Activated CD4-positive, alpha-beta T cell treated with anti-CD3 and anti-CD28 coated beads, Interleukin-2, amount 50 U/mL, for 4 hours (primary cell): ENCODE data around the gene CHRND.

Experiments
- DNase-seq, 2 experiments: peaks; one replicate each; pipeline ENCODE4 v3.0.0-alpha.2; 2020

The CHRND gene

DNA sequence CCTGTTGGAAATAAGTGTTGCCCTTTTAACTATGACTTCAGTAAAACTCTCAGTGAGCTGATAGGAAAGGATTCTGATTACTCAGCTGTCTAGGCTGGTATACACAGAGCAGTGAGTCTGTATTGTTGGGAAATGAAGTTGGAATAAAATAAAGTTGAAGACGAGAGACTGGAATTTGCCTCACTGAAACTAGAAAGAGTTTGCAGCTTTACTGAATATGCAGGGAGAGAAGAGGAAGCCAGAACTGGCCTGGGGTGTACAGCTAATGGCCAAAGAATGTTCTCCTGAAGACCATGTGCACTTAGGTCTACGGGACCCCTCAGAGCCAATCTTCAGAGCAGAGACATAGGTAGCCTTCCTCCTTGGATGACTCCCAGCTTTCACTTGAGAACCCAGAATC is 51.0 kb downstream of the CHRND start:
- no peak for DNase-seq

DNA sequence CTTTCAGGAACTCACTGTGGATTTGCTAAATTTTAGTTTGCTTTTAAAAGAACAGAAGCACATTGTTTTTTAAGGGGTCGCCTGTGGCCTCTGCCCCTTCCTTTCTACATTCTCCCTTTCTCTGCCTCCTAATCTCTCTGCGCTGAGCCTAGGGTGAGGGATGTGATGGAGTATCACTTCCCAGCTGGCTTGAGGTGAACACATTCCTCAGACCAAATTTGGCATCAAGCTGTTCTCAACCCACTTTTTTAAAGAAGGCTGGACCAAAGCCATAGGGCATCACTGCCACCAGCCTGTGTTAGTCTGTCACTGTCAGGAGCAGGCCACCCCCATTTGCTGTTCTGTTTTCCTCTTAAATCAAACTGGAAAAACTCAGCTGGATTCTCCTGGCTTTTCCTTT is 51.9 kb downstream of the CHRND start:
- DNase-seq: no peak

DNA sequence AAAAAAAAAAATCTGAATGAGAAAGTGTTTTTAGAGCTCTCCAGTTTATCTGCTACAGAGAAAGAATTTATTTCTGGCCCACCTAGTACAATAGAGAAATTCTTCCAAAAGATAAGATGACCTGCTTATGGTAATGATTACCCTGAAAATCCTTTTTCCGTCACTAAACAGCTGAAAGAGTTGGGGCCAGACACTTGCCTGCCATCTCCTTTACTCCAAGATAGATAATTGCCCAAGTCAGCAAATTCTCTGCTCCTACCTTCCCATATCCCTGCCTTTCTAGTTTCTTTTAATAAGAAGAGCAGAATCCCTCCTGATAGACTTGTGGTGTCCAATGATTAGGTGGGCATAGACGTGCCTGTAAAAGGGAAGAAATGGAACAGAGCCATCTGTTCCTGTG is 52.7 kb downstream of the CHRND start:
- no peak for DNase-seq

DNA sequence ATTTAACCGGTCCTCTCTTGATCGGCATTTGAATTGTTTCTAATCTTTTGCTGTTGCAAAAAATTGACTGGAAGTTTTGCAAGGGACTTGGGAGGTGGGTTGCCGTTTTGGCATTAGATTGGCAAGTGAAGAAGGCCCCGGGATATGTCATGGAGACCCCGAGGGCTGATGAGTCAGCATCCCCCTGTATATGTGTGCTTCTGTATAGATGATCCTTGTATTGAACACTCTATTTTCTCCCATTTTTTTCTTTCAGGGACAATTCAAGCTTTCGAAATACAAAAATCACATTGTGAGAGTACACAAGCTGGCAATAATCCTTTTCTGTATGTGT is 54.7 kb downstream of the CHRND start:
- no peak for DNase-seq

DNA sequence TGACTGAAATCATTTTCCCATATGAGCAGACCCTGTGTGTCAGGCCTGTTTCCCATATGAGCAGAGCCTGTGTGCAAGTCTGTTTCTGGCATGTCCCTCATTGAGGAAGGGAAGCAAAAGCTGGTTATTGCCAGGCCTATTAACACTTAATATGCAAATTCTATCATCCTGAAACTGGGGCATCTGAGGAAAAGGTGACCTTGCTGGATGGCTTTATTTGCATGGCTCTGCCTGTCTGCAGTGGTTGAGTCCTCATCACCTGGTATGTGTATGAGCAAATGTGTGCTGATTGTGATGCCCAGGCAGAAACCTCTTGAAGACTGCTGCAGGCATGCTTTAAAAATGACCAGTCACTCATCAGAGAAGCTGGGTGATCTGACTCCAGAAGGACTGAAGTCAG is 55.8 kb downstream of the CHRND start:
- DNase-seq: no peak

DNA sequence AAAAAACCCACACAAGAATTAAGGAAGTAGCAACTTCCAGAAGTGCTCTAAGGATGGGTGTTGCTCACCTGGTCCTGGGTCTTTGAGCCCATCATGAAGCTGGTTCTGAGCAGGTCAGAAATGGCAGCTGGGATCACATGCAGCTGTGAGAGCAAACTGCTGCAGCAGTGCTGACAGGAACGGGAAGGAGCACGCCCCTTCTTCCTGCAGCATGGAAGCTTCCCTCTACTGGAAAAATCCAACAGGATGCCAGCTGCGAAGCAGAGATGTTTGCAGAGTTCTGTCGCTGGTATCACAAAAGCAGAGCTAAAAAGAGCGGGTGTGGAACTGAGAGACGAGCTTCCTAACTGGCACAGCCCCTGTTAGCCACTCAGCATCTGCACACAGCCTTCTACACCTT is 58.3 kb downstream of the CHRND start:
- DNase-seq: no peak
